Measurements from ENCODE around the gene DNAH10.

Gene DNAH10

DNA sequence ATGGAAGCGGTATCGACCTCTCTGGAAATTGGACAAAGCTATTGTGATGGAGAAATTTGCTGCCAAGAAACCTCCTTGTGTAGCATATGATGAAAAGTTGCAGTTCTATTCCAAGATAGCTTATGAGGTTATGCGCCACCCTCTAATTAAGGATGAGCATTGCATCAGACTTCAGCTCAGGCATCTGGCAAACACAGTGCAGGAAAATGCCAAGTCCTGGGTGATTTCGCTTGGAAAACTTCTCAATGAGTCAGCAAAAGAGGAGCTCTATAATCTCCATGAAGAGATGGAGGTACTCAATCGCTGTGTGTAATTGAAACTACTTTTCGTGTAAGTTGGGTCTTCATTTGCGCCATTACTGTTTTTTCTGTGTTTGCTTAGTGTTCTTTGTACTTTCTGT lies 51.2 kb downstream of the DNAH10 start:
- Mint-ChIP-seq H3K27ac (no peak overlapping the region), H3K36me3 (ENCODE audit: low read depth) (peaks cover 5% of the 10 kb centered on the region), H3K4me1 (no peaks in the 10 kb centered on the region), H3K4me3 (no peak overlapping the region), H3K9me3 (peaks cover 18% of the 10 kb centered on the region), H3K27me3 (ENCODE audit: low read depth) (no peaks in the 10 kb centered on the region)
- TF ChIP-seq, protein P1, sequence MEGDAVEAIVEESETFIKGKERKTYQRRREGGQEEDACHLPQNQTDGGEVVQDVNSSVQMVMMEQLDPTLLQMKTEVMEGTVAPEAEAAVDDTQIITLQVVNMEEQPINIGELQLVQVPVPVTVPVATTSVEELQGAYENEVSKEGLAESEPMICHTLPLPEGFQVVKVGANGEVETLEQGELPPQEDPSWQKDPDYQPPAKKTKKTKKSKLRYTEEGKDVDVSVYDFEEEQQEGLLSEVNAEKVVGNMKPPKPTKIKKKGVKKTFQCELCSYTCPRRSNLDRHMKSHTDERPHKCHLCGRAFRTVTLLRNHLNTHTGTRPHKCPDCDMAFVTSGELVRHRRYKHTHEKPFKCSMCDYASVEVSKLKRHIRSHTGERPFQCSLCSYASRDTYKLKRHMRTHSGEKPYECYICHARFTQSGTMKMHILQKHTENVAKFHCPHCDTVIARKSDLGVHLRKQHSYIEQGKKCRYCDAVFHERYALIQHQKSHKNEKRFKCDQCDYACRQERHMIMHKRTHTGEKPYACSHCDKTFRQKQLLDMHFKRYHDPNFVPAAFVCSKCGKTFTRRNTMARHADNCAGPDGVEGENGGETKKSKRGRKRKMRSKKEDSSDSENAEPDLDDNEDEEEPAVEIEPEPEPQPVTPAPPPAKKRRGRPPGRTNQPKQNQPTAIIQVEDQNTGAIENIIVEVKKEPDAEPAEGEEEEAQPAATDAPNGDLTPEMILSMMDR (IDR thresholded peaks at IDR 0.05; ENCODE audit: unreplicated experiment in 3 of 3): no peak

GRCh38 chr12:123815968-123816367 lies 53.9 kb downstream of the DNAH10 start:
- Mint-ChIP-seq H3K9me3 (peaks cover 22% of the 10 kb centered on the region), H3K4me3 (no peak overlapping the region), H3K4me1 (no peaks in the 10 kb centered on the region), H3K27me3 (ENCODE audit: low read depth) (no peaks in the 10 kb centered on the region), H3K27ac (no peak overlapping the region), H3K36me3 (ENCODE audit: low read depth) (peaks cover 5% of the 10 kb centered on the region)
- TF ChIP-seq, protein P1 (IDR thresholded peaks at IDR 0.05; ENCODE audit: unreplicated experiment in 3 of 3): no peak

GRCh38 chr12:123816896-123817537 lies 54.9 kb downstream of the DNAH10 start:
- Mint-ChIP-seq H3K27me3 (ENCODE audit: low read depth) (no peaks in the 10 kb centered on the region), H3K27ac (no peak overlapping the region), H3K4me1 (no peaks in the 10 kb centered on the region), H3K9me3 (peaks cover 22% of the 10 kb centered on the region), H3K4me3 (no peak overlapping the region), H3K36me3 (ENCODE audit: low read depth) (peaks cover 5% of the 10 kb centered on the region)
- TF ChIP-seq, protein P1 (IDR thresholded peaks at IDR 0.05; ENCODE audit: unreplicated experiment in 3 of 3): no peak

GRCh38 chr12:123822804-123823203 lies 60.7 kb downstream of the DNAH10 start:
- Mint-ChIP-seq H3K4me3 (no peak overlapping the region), H3K36me3 (ENCODE audit: low read depth) (no peaks in the 10 kb centered on the region), H3K27me3 (ENCODE audit: low read depth) (peaks cover 8% of the 10 kb centered on the region), H3K27ac (no peak overlapping the region), H3K4me1 (no peaks in the 10 kb centered on the region), H3K9me3 (peaks cover 8% of the 10 kb centered on the region)
- TF ChIP-seq, protein P1 (IDR thresholded peaks at IDR 0.05; ENCODE audit: unreplicated experiment in 3 of 3): no peak

GRCh38 chr12:123828120-123828519 lies 66.0 kb downstream of the DNAH10 start:
- Mint-ChIP-seq H3K27ac (no peak overlapping the region), H3K9me3 (peaks cover 13% of the 10 kb centered on the region), H3K4me1 (no peaks in the 10 kb centered on the region), H3K27me3 (ENCODE audit: low read depth) (peaks cover 5% of the 10 kb centered on the region), H3K4me3 (no peak overlapping the region), H3K36me3 (ENCODE audit: low read depth) (no peaks in the 10 kb centered on the region)
- TF ChIP-seq, protein P1 (IDR thresholded peaks at IDR 0.05; ENCODE audit: unreplicated experiment in 3 of 3): no peak

GRCh38 chr12:123828854-123829547 lies 66.9 kb downstream of the DNAH10 start:
- TF ChIP-seq, protein P1 (IDR thresholded peaks at IDR 0.05; ENCODE audit: unreplicated experiment in 3 of 3): no peak
- Mint-ChIP-seq H3K9me3 (peaks cover 22% of the 10 kb centered on the region), H3K4me1 (no peaks in the 10 kb centered on the region), H3K27me3 (ENCODE audit: low read depth) (peaks cover 2% of the 10 kb centered on the region), H3K27ac (no peak overlapping the region), H3K36me3 (ENCODE audit: low read depth) (no peaks in the 10 kb centered on the region), H3K4me3 (no peak overlapping the region)

Data from nephron (organoid).